Measurements from ENCODE around the gene MIB1. TPM values are rescaled to one million over a fixed set of nuclear protein-coding genes. Genes with fewer than 3 reads are reported as not detected.
A peak's percentile ranks its signal among the peaks of the same experiment; 100 is the strongest.

The MIB1 gene
- total RNA-seq, 4 donors from 2014 or later: 24.9 to 31.7 (median 28.6) TPM

DNA sequence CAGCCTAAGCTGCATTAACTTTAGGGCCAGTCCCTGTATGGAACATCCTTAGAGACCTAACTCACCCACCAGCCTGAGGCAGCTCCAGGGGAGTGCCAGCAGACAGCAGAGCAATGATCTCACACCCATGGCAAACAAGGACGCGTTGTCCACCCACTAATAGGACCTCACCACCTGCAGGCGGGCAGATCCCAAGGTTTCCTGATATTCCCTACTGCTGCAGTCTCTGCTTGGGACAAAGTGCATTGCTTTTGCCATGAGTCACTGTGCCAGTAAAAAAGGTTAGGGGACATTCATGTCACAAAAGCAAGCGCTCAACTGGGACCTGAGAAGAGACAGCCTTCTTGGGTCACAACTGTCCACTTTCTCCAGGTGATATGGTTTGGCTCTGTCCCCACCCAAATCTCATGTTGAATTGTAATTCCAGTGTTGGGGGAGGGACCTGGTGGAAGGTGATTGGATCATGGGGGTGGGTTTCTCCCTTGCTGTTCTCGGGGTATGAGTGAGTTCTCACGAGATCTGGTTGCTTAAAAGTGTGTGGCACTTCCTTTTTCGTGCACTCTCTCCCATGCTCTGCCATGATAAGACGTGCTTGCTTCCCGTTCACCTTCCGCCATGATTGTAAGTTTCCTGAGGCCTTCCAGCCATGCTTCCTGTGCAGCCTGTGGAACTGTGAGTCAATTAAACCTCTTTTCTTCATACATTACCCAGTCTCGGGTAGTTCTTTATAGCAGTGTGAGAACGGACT lies 160.2 kb downstream of the MIB1 start:
- TF ChIP-seq, protein P1, sequence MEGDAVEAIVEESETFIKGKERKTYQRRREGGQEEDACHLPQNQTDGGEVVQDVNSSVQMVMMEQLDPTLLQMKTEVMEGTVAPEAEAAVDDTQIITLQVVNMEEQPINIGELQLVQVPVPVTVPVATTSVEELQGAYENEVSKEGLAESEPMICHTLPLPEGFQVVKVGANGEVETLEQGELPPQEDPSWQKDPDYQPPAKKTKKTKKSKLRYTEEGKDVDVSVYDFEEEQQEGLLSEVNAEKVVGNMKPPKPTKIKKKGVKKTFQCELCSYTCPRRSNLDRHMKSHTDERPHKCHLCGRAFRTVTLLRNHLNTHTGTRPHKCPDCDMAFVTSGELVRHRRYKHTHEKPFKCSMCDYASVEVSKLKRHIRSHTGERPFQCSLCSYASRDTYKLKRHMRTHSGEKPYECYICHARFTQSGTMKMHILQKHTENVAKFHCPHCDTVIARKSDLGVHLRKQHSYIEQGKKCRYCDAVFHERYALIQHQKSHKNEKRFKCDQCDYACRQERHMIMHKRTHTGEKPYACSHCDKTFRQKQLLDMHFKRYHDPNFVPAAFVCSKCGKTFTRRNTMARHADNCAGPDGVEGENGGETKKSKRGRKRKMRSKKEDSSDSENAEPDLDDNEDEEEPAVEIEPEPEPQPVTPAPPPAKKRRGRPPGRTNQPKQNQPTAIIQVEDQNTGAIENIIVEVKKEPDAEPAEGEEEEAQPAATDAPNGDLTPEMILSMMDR (IDR thresholded peaks at IDR 0.05): no peak
- no peak for DNase-seq (ENCODE audit: low spot score)
- no peak for ATAC-seq (ENCODE audit: low FRiP score)

DNA sequence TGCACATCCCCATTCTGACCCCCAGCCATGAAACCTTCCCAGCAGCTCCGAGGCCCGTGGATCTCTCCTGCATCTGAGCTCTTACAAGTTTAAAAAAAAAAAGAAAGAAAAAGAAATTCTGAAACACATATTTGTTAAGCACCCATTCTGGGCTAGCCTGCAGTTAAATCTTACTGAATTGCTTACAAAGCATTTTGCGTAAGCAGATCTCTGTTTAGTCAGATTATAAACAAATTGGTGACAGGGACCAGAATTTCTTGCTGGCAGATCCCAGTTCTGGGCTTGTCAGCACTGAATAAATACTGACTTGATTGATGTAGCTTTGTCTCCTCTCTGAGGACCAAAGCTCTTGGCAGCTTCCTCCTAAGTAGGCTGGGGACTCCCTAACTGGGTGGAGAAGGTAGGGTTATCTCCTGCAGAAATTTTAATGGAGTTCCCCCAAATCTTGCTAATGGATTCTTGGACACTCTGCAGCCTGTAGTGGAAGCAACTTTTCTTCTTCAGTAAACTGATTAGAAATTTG lies 160.9 kb downstream of the MIB1 start:
- no peak for ATAC-seq (ENCODE audit: low FRiP score)

DNA sequence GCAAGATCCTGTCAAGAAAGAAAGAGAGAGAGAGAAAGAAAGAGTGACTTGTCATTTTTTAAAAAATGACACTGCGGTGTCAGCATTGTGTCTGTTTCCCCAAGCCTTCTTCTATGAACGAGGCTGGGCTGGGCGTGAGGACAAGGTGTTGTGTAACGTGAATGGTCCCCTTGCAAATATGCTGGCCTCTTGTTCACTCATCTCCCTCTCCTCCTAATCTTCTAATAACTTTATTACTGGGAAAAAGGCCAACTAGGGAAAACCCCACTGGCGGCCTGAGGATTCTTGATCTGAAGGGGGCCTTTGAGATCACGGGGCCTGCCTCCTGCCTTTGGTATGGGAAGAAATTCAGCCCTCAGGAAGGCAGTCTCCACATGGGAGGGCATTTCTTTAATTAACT lies 163.1 kb downstream of the MIB1 start:
- TF ChIP-seq, protein P1 (IDR thresholded peaks at IDR 0.05): no peak
- DNase-seq (ENCODE audit: low spot score): no peak

More for the DNA sequence above, 160.9 kb downstream of the MIB1 start:
- no peak for DNase-seq (ENCODE audit: low spot score)
- TF ChIP-seq, protein P1 (IDR thresholded peaks at IDR 0.05): no peak

DNA sequence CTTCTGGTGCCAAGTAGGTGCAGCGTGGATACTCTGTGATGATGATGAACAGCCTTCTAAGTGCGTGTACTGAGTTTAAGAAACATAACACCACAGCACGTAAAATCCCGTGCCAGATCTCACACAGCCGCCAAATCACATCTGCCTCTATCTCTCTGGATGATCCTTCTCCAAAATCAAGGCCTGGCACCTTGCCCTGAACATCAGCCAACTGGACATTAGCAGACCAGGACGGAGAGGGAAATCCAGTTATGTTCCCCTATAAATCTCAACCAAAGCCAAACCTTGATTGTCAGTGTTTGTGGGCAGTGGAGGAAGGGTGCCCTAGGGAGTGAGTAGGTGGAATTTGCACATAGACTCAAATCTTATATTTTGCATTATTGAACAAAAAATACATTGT lies 164.3 kb downstream of the MIB1 start:
- DNase-seq (ENCODE audit: low spot score) (peak; percentile 43), ATAC-seq (ENCODE audit: low FRiP score) (peak; percentile 37)
- TF ChIP-seq, protein P1 (IDR thresholded peaks at IDR 0.05): no peak

More for the DNA sequence above, 163.1 kb downstream of the MIB1 start:
- peak; percentile 59 for ATAC-seq (ENCODE audit: low FRiP score)

DNA sequence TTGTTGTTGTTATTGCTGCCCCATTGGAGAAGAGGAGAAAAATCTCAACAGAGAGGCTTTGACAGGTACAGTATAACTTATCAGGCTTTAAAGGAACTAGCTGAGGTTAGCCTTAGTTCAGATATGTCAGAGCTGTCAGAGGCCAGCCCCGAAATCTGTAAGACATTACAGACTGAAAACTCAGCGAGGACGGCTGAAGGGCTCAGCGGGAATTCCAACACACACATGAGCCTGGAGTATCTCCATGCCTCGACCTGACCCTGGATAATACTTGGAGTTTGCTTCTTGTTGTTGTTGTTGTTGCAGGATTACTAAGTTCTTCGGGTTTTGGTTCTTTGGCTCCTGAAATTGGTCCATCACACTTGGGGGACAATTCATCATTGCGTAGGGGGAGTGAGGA lies 166.9 kb downstream of the MIB1 start:
- TF ChIP-seq, protein P1 (IDR thresholded peaks at IDR 0.05): no peak
- DNase-seq (ENCODE audit: low spot score) (no peak), ATAC-seq (ENCODE audit: low FRiP score) (no peak)

DNA sequence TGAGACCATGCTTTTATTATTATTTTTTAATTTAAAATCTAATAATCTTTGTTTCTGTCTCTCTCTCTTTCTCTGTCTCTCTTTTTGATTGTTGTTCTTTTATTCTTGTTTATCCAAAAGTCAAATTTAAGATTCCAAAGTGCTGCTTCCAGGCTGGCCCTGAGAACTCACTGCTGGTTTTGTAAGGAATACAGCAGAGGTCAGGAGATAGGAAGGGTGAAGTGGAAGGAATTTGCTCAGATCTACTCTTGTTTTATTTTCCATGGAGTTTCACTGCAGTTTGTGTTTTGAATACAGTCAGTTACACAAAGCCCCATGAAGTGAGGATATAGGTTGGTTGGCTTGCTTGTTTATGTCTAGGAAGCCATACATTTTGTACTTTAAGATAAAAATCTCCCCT lies 168.1 kb downstream of the MIB1 start:
- ATAC-seq (ENCODE audit: low FRiP score) (no peak), DNase-seq (ENCODE audit: low spot score) (no peak)
- TF ChIP-seq, protein P1 (IDR thresholded peaks at IDR 0.05): no peak

DNA sequence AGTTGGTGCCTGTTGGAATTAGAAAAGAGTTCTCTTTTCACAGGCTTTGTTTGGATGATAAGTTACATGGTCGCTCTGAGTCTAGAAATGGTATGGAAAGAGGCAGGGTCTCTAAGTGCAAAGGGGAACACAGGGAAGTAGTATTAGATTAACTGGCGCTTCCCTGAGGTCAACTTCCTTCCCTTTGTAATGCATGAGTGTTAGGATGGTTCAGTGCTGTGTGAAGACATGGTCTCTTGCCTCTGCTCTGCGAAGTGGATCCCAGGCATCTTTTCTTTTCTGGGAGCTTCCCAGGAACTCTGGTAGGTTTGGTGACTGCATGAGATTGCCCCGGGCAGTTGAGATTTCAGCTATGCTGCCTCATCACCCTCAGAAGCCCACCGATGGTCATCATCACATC lies 170.3 kb downstream of the MIB1 start:
- TF ChIP-seq, protein P1 (IDR thresholded peaks at IDR 0.05): no peak
- no peak for ATAC-seq (ENCODE audit: low FRiP score)
- DNase-seq (ENCODE audit: low spot score): no peak

All from omental fat pad (tissue), 4 donors.